BJ (cell line): ENCODE measurements around the gene HTR3D. TPM values are rescaled to one million over a fixed set of nuclear protein-coding genes. Genes with fewer than 3 reads are reported as not detected.

Experiments used
- CTCF ChIA-PET: fragments of 350-600 bp; formaldehyde crosslinking; extraction: SDS; loops from one replicate; lab custom pipeline; 2021; ENCODE audit warnings: antibody characterized with exemption, inconsistent platforms; lab: Yijun Ruan, JAX
- POLR2A ChIA-PET: fragments of 300-600 bp; sonication (Branson Sonifier 250); formaldehyde crosslinking; extraction: SDS; loops from one replicate; lab custom pipeline; 2021; ENCODE audit warnings: antibody characterized with exemption; lab: Charles Lee
- DNase-seq: peaks from one replicate; pipeline ENCODE4 v3.0.0-alpha.2; 2011; ENCODE audit warnings: low read depth
- H3K27me3 ChIP-seq: 2 replicates; pipeline ENCODE4 v1.6.0; 2011; ENCODE audit warnings: low read length; ENCODE audit not compliant: control insufficient read depth, insufficient read depth
- H3K36me3 ChIP-seq: 2 replicates; pipeline ENCODE4 v1.5.1; 2011; ENCODE audit warnings: low read length; ENCODE audit not compliant: control insufficient read depth, insufficient read depth
- H3K4me3 ChIP-seq: 2 replicates; pipeline ENCODE4 v1.5.1; 2011; ENCODE audit warnings: low read depth, mild to moderate bottlenecking, control low read depth, low read length
- polyA plus RNA-seq: library from polyadenylated mRNA; depleted of rRNA; stranded (reverse); fragments of >200 nt; gene quantifications from 2 replicates; pipeline ENCODE4 v1.2.3, GENCODE V29; 2011; rRNA removed
- small RNA-seq: library from RNA; depleted of rRNA; stranded (forward); fragments of <200 nt; gene quantifications from one replicate; pipeline ENCODE3, GENCODE V24; 2012; ENCODE audit warnings: low replicate concordance, low read depth; ENCODE audit not compliant: insufficient read length
- TF ChIP-seq, protein P1 (sequence below): IDR thresholded peaks from 2 replicates; pipeline ENCODE4 v1.5.1; 2011; ENCODE audit warnings: low read depth, mild to moderate bottlenecking, control low read depth, inconsistent platforms, low read length, moderate library complexity; ENCODE audit not compliant: insufficient read depth

HTR3D gene
- polyA plus RNA-seq, 1 experiment, result not detected

DNA sequence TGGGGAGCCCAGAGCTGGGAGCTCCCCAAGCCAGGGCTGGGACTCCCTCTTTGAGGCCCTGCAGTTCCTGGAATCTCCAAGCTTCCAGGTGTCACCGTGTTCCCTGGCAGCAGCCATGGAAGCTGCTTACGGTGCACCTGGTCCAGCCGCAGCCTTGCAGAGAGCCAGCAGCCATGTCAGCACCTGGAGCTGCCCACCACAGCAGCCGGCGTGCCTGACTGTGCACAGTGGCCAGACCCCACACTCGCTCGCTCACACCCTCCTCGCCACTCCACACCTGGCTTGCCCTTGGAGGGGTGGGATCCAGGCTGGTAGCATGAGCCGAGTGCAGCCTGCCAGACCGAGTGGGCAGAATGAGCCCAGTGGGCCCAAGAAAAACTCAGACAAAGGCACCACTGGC is 50.5 kb downstream of the HTR3D start:
- H3K27me3 ChIP-seq, result no peaks in the 10 kb centered on the region; the same call in 1 of the 2 replicates
- ChIA-PET CTCF (no interaction called here), POLR2A (no interaction called here)
- H3K36me3 ChIP-seq, result no peaks in the 10 kb centered on the region
- H3K4me3 ChIP-seq, result no peak overlapping the region
- TF ChIP-seq, protein P1, sequence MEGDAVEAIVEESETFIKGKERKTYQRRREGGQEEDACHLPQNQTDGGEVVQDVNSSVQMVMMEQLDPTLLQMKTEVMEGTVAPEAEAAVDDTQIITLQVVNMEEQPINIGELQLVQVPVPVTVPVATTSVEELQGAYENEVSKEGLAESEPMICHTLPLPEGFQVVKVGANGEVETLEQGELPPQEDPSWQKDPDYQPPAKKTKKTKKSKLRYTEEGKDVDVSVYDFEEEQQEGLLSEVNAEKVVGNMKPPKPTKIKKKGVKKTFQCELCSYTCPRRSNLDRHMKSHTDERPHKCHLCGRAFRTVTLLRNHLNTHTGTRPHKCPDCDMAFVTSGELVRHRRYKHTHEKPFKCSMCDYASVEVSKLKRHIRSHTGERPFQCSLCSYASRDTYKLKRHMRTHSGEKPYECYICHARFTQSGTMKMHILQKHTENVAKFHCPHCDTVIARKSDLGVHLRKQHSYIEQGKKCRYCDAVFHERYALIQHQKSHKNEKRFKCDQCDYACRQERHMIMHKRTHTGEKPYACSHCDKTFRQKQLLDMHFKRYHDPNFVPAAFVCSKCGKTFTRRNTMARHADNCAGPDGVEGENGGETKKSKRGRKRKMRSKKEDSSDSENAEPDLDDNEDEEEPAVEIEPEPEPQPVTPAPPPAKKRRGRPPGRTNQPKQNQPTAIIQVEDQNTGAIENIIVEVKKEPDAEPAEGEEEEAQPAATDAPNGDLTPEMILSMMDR, result no peak
- DNase-seq, result no peak

- no peak overlapping the region for H3K4me3 ChIP-seq
- ChIA-PET CTCF (no interaction called here), POLR2A (no interaction called here)
- H3K36me3 ChIP-seq, result no peaks in the 10 kb centered on the region
- TF ChIP-seq, protein P1, result no peak
- H3K27me3 ChIP-seq, result no peaks in the 10 kb centered on the region; the same call in 1 of the 2 replicates
- DNase-seq, result no peak
Measured at GRCh38 chr3:184082465-184082864, 50.9 kb downstream of the HTR3D start.

DNA sequence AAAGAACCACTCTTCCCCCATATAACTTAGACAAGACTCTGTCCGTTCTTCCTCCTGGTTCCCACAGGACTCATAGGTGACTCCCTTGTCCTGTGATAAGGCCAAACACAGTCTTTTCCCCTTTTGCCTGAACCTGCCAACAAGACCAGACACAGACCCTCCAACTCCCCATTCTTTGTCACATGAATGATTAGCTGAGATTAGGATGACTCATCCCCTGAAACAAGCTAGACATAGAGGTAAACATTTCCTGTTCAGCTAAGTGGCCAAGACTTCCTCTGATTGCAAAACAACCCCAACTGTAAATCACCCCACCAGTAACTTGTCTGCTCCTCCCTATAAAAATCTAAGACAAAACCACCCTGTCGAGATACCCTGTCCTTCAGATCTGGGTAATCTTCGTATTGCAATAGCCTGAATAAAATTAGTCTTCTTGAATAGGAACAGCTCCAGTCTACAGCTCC is 53.9 kb downstream of the HTR3D start:
- DNase-seq, result no peak
- TF ChIP-seq, protein P1, result no peak
- ChIA-PET CTCF (no interaction called here), POLR2A (no interaction called here)
- Histone ChIP-seq H3K4me3 (no peak overlapping the region), H3K27me3 (no peaks in the 10 kb centered on the region; the same call in 1 of the 2 replicates), H3K36me3 (no peaks in the 10 kb centered on the region)

Small RNA genes lying within 50 kb of the gene (small RNA-seq; reads per million reads assigned to genes)
- gene RF00019, result not detected

Other genes with a start within 250 kb of the HTR3D start
- gene MAP6D1, start 206.2 kb upstream of the HTR3D start, polyA plus RNA-seq, result 3.9 and 5.0 TPM in 2 replicates
- gene PARL, start 146.9 kb upstream of the HTR3D start, polyA plus RNA-seq, result 33.3 and 41.3 TPM in 2 replicates
- gene ABCC5, start 13.9 kb upstream of the HTR3D start, polyA plus RNA-seq, result 16.5 and 16.9 TPM in 2 replicates
- gene HTR3C, start 21.3 kb downstream of the HTR3D start, polyA plus RNA-seq, result not detected in 2 replicates
- gene HTR3E, start 65.3 kb downstream of the HTR3D start, polyA plus RNA-seq, result not detected in 2 replicates
- 31.0 and 32.9 TPM in 2 replicates for gene EIF2B5, start 103.6 kb downstream of the HTR3D start, polyA plus RNA-seq
- gene DVL3, start 123.6 kb downstream of the HTR3D start, polyA plus RNA-seq, result 24.4 and 33.9 TPM in 2 replicates
- gene AP2M1, start 143.1 kb downstream of the HTR3D start, polyA plus RNA-seq, result 1,059 and 1,761 TPM in 2 replicates
- gene ABCF3, start 154.5 kb downstream of the HTR3D start, polyA plus RNA-seq, result 65.2 and 82.8 TPM in 2 replicates
- gene VWA5B2, start 197.8 kb downstream of the HTR3D start, polyA plus RNA-seq, result not detected in 2 replicates
- 51.4 and 68.9 TPM in 2 replicates for gene ALG3, start 217.2 kb downstream of the HTR3D start, polyA plus RNA-seq
- gene EEF1AKMT4, start 217.9 kb downstream of the HTR3D start, polyA plus RNA-seq, result 5.6 and 7.3 TPM in 2 replicates
- 0.17 and 0.28 TPM in 2 replicates for gene CAMK2N2, start 229.8 kb downstream of the HTR3D start, polyA plus RNA-seq
- gene ECE2, start 244.3 kb downstream of the HTR3D start, polyA plus RNA-seq, result not detected in 2 replicates